CD8-positive, alpha-beta memory T cell (primary cell): Measurements from ENCODE around the gene DACT2. TPM values are rescaled to one million over a fixed set of nuclear protein-coding genes. Genes with fewer than 3 reads are reported as not detected.
"Not testable (repeated sequence)": the region's sequence is repeated elsewhere in the genome, so short reads cannot be mapped to it uniquely, and the experiment has no call there.

ENCODE experiments used
- CTCF ChIA-PET: fragments of 350-600 bp; sonication (Branson Sonifier 250); formaldehyde crosslinking; loops from one replicate; lab custom pipeline; 2021; ENCODE audit warnings: antibody characterized with exemption; lab: Charles Lee
- POLR2A ChIA-PET: fragments of 350-600 bp; sonication (Branson Sonifier 250); formaldehyde crosslinking; loops from one replicate; lab custom pipeline; 2021; ENCODE audit warnings: antibody characterized with exemption; lab: Charles Lee
- DNase-seq, 5 donors: peaks; one replicate each; pipeline versions ENCODE4 v3.0.0 to v3.0.0-alpha.2; 2020 to 2022; ENCODE audit warnings: mixed read lengths in 1 of 5
- H3K27ac ChIP-seq: one replicate; pipeline ENCODE4 v1.7.0; 2013; ENCODE audit warnings: low read depth, mild to moderate bottlenecking, low read length, moderate library complexity
- H3K27me3 ChIP-seq: 2 replicates; pipeline ENCODE4 v1.7.0; 2013; ENCODE audit warnings: low read length, mild to moderate bottlenecking; ENCODE audit not compliant: insufficient read depth, poor library complexity, severe bottlenecking
- H3K36me3 ChIP-seq: 2 replicates; pipeline ENCODE4 v1.7.0; 2013; ENCODE audit warnings: mild to moderate bottlenecking, low read length, moderate library complexity; ENCODE audit not compliant: insufficient read depth
- H3K4me1 ChIP-seq: 2 replicates; pipeline ENCODE4 v1.7.0; 2013; ENCODE audit warnings: mild to moderate bottlenecking, low read length, moderate library complexity; ENCODE audit not compliant: insufficient read depth
- H3K4me3 ChIP-seq: 2 replicates; pipeline ENCODE4 v1.7.0; 2013; ENCODE audit warnings: mild to moderate bottlenecking, low read length
- H3K9me3 ChIP-seq: 2 replicates; pipeline ENCODE4 v1.7.0; 2013; ENCODE audit warnings: mild to moderate bottlenecking, low read length
- H3K27ac Mint-ChIP-seq, 8 donors: one replicate each; pipeline ENCODE4 v1.8.0; 2020 to 2021; ENCODE audit warnings: mixed read lengths in 8 of 8, mild to moderate bottlenecking in 6 of 8, inconsistent platforms in 3 of 8, moderate library complexity in 3 of 8
- H3K27me3 Mint-ChIP-seq, 2 donors: one replicate each; pipeline ENCODE4 v1.8.0; 2020 to 2021; ENCODE audit warnings: mixed read lengths in 2 of 2, mild to moderate bottlenecking in 1 of 2, moderate library complexity in 1 of 2
- H3K36me3 Mint-ChIP-seq, 3 donors: one replicate each; pipeline ENCODE4 v1.8.0; 2020 to 2021; ENCODE audit warnings: mixed read lengths in 3 of 3, inconsistent platforms in 1 of 3, mild to moderate bottlenecking in 1 of 3
- H3K4me1 Mint-ChIP-seq, 3 donors: one replicate each; pipeline ENCODE4 v1.8.0; 2020 to 2021; ENCODE audit warnings: mixed read lengths in 3 of 3, inconsistent platforms in 1 of 3, mild to moderate bottlenecking in 1 of 3
- H3K4me3 Mint-ChIP-seq, 7 donors: one replicate each; pipeline ENCODE4 v1.8.0; 2020 to 2021; ENCODE audit warnings: mixed read lengths in 7 of 7, mild to moderate bottlenecking in 6 of 7, moderate library complexity in 4 of 7, inconsistent platforms in 2 of 7
- H3K9me3 Mint-ChIP-seq, 5 donors: one replicate each; pipeline ENCODE4 v1.8.0; 2020 to 2022; ENCODE audit warnings: mixed read lengths in 5 of 5, mild to moderate bottlenecking in 3 of 5, moderate library complexity in 2 of 5, inconsistent platforms in 1 of 5
- polyA plus RNA-seq: library from polyadenylated mRNA; unstranded; fragments of 300-500 nt; fragmentation: Illumina TruSeq; gene quantifications from one replicate; pipeline ENCODE4 v1.2.3, GENCODE V29; 2021
- total RNA-seq, 2 experiments: library from RNA; stranded (reverse); gene quantifications; one replicate each; pipeline ENCODE4 v1.2.3, GENCODE V29; 2021

Gene DACT2
- total and polyA plus RNA-seq, 3 experiments from 2014 or later: not detected

GRCh38 chr6:168363811-168364792 is 44.5 kb upstream of the DACT2 start:
- no peaks in the 10 kb centered on the region for H3K36me3 Mint-ChIP-seq
- H3K27me3 Mint-ChIP-seq: peaks cover 4 to 5% of the 10 kb centered on the region in 2 donors
- ChIA-PET CTCF (no interaction called here), POLR2A (no interaction called here)
- Histone ChIP-seq H3K36me3 (no peaks in the 10 kb centered on the region), H3K9me3 (no peaks in the 10 kb centered on the region), H3K27ac (no peak overlapping the region), H3K27me3 (no peaks in the 10 kb centered on the region), H3K4me1 (no peaks in the 10 kb centered on the region), H3K4me3 (no peak overlapping the region)
- peaks cover 0 to 10% (median 0%) of the 10 kb centered on the region in 5 donors for H3K9me3 Mint-ChIP-seq
- peaks cover 0 to 6% (median 4%) of the 10 kb centered on the region in 3 donors for H3K4me1 Mint-ChIP-seq
- DNase-seq: no peak
- H3K4me3 Mint-ChIP-seq: no peak overlapping the region
- no peak overlapping the region for H3K27ac Mint-ChIP-seq

DNA sequence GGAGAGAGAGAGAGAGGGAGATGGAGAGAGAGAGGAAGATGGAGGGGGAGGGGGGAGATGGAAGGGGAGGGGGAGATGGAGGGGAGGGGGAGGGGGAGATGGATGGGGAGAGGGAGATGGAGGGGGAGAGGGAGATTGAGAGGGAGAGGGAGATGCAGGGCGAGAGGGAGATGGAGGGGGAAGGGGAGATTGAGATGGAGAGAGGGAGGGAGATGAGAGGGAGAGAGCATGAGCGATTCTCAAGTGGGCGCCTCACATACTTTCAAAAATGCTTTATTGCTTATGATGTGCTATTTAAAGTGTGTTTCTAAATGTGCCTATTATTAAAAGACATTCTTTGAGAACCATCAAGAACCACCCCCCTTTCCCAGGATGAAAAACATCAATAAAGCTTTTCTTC is 43.7 kb upstream of the DACT2 start:
- no peaks in the 10 kb centered on the region for H3K36me3 Mint-ChIP-seq
- no peak overlapping the region for H3K4me3 Mint-ChIP-seq
- Histone ChIP-seq H3K27ac (no peak overlapping the region), H3K4me3 (no peak overlapping the region), H3K9me3 (no peaks in the 10 kb centered on the region), H3K36me3 (no peaks in the 10 kb centered on the region), H3K4me1 (no peaks in the 10 kb centered on the region), H3K27me3 (no peaks in the 10 kb centered on the region)
- no peak overlapping the region for H3K27ac Mint-ChIP-seq
- DNase-seq: no peak
- ChIA-PET POLR2A (no interaction called here), CTCF (no interaction called here)
- peaks cover 0 to 10% (median 0%) of the 10 kb centered on the region in 5 donors for H3K9me3 Mint-ChIP-seq
- H3K4me1 Mint-ChIP-seq: peaks cover 0 to 6% (median 4%) of the 10 kb centered on the region in 3 donors
- H3K27me3 Mint-ChIP-seq: peaks cover 5 to 6% of the 10 kb centered on the region in 2 donors

DNA sequence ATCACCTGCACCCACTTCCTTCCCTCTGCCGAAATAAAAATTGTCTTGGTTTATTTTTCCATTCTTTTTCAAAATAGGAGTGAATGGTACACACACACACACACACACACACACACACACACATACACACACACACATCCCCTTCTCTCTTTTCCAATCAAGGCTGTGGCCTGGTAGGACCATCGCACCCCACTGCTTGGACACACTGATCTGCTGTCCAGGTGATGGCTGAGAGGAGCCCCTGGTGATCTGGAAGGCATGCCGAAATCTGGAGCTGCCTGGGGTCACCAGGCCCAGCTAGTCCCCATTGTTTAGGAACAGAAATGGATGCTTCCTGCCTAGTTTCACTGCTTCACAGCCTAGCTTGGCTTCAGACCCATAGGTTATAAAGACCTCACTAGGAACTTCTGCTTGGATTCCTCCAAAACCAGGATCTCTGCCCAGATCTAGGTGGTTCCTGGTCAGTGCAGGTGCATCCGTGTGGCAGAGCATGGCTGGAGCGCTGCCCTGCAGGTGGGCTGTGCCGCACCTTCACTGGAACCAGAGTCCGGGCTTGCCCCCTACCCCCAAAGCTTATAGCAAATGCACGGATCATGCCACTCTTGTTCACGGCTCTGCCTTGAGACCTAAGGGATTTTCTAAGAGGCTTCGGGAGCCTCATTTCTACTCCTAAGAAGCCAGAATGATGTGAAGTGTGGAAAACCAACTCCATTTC is 42.9 kb upstream of the DACT2 start:
- no peaks in the 10 kb centered on the region for H3K36me3 ChIP-seq
- H3K4me1 ChIP-seq: no peaks in the 10 kb centered on the region
- Mint-ChIP-seq H3K27ac (no peak overlapping the region), H3K36me3 (no peaks in the 10 kb centered on the region), H3K27me3 (peaks cover 5 to 6% of the 10 kb centered on the region in 2 donors), H3K9me3 (peaks cover 0 to 10% (median 0%) of the 10 kb centered on the region in 5 donors), H3K4me1 (peaks cover 0 to 4% (median 3%) of the 10 kb centered on the region in 3 donors), H3K4me3 (no peak overlapping the region)
- DNase-seq: no peak
- no peaks in the 10 kb centered on the region for H3K27me3 ChIP-seq
- POLR2A ChIA-PET: no interaction called here
- no peak overlapping the region for H3K27ac ChIP-seq
- no peak overlapping the region for H3K4me3 ChIP-seq
- CTCF ChIA-PET: no interaction called here
- H3K9me3 ChIP-seq: no peaks in the 10 kb centered on the region

- no peak overlapping the region for H3K4me3 ChIP-seq
- CTCF ChIA-PET: no interaction called here
- POLR2A ChIA-PET: no interaction called here
- Mint-ChIP-seq H3K4me1 (peaks cover 0 to 3% (median 3%) of the 10 kb centered on the region in 3 donors), H3K36me3 (no peaks in the 10 kb centered on the region), H3K27ac (no peak overlapping the region), H3K4me3 (no peak overlapping the region), H3K9me3 (peaks cover 0 to 10% (median 0%) of the 10 kb centered on the region in 5 donors), H3K27me3 (peaks cover 5 to 6% of the 10 kb centered on the region in 2 donors)
- DNase-seq: no peak
- H3K4me1 ChIP-seq: no peaks in the 10 kb centered on the region
- no peaks in the 10 kb centered on the region for H3K36me3 ChIP-seq
- no peaks in the 10 kb centered on the region for H3K27me3 ChIP-seq
- no peak overlapping the region for H3K27ac ChIP-seq
- H3K9me3 ChIP-seq: no peaks in the 10 kb centered on the region
Measured at GRCh38 chr6:168361766-168362165, 42.2 kb upstream of the DACT2 start.

DNA sequence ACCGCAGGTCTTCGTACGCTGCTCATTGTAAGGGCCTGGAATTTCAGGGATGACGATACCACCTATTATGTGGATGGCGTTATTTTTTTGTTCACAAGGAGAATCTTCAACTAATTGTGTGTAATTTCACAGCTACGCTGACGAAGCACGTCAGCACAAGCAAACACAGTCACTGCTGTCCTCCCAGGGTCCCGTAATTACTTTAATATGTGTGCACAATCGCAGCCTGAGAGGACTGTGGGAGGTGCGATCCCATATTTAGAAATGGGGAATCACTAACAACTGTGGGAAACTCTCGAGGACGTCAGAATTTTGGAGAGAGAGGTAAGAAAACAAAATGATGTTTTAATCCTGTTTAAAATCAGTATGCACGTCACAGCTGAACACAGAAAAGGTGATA is 40.2 kb upstream of the DACT2 start:
- H3K9me3 ChIP-seq: no peaks in the 10 kb centered on the region
- H3K4me3 ChIP-seq: no peak overlapping the region
- H3K27ac Mint-ChIP-seq: no peak overlapping the region
- no peaks in the 10 kb centered on the region for H3K36me3 Mint-ChIP-seq
- H3K4me1 Mint-ChIP-seq: no peaks in the 10 kb centered on the region
- POLR2A ChIA-PET: no interaction called here
- CTCF ChIA-PET: no interaction called here
- peaks cover 0 to 10% (median 0%) of the 10 kb centered on the region in 5 donors for H3K9me3 Mint-ChIP-seq
- no peak for DNase-seq
- H3K4me3 Mint-ChIP-seq: no peak overlapping the region
- H3K27me3 Mint-ChIP-seq: peaks cover 5 to 6% of the 10 kb centered on the region in 2 donors
- no peaks in the 10 kb centered on the region for H3K27me3 ChIP-seq
- H3K36me3 ChIP-seq: no peaks in the 10 kb centered on the region
- no peak overlapping the region for H3K27ac ChIP-seq
- no peaks in the 10 kb centered on the region for H3K4me1 ChIP-seq

GRCh38 chr6:168358842-168359420 is 39.4 kb upstream of the DACT2 start:
- Mint-ChIP-seq H3K27ac (no peak overlapping the region), H3K4me1 (no peaks in the 10 kb centered on the region), H3K4me3 (no peak overlapping the region), H3K27me3 (peaks cover 5 to 6% of the 10 kb centered on the region in 2 donors), H3K36me3 (no peaks in the 10 kb centered on the region), H3K9me3 (peaks cover 0 to 8% (median 0%) of the 10 kb centered on the region in 5 donors)
- ChIA-PET CTCF (no interaction called here), POLR2A (no interaction called here)
- Histone ChIP-seq H3K36me3 (no peaks in the 10 kb centered on the region), H3K4me3 (no peak overlapping the region), H3K27ac (no peak overlapping the region), H3K27me3 (no peaks in the 10 kb centered on the region), H3K9me3 (no peaks in the 10 kb centered on the region), H3K4me1 (no peaks in the 10 kb centered on the region)
- DNase-seq: no peak

- H3K9me3 ChIP-seq, H3K27me3 Mint-ChIP-seq, H3K4me1 Mint-ChIP-seq, H3K36me3 Mint-ChIP-seq, H3K4me1 ChIP-seq, H3K4me3 Mint-ChIP-seq, CTCF ChIA-PET, H3K27ac Mint-ChIP-seq, H3K9me3 Mint-ChIP-seq, H3K27me3 ChIP-seq, H3K4me3 ChIP-seq, H3K36me3 ChIP-seq, POLR2A ChIA-PET, DNase-seq, H3K27ac ChIP-seq: not testable (repeated sequence)
Measured at GRCh38 chr6:168356872-168357271, 37.3 kb upstream of the DACT2 start.
